ENCODE measurements around the gene EEFSEC. TPM values are rescaled to one million over a fixed set of nuclear protein-coding genes. Genes with fewer than 3 reads are reported as not detected.

Gene EEFSEC, protein sequence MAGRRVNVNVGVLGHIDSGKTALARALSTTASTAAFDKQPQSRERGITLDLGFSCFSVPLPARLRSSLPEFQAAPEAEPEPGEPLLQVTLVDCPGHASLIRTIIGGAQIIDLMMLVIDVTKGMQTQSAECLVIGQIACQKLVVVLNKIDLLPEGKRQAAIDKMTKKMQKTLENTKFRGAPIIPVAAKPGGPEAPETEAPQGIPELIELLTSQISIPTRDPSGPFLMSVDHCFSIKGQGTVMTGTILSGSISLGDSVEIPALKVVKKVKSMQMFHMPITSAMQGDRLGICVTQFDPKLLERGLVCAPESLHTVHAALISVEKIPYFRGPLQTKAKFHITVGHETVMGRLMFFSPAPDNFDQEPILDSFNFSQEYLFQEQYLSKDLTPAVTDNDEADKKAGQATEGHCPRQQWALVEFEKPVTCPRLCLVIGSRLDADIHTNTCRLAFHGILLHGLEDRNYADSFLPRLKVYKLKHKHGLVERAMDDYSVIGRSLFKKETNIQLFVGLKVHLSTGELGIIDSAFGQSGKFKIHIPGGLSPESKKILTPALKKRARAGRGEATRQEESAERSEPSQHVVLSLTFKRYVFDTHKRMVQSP
- 2.2 and 2.4 TPM in 2 replicates for total RNA-seq

DNA sequence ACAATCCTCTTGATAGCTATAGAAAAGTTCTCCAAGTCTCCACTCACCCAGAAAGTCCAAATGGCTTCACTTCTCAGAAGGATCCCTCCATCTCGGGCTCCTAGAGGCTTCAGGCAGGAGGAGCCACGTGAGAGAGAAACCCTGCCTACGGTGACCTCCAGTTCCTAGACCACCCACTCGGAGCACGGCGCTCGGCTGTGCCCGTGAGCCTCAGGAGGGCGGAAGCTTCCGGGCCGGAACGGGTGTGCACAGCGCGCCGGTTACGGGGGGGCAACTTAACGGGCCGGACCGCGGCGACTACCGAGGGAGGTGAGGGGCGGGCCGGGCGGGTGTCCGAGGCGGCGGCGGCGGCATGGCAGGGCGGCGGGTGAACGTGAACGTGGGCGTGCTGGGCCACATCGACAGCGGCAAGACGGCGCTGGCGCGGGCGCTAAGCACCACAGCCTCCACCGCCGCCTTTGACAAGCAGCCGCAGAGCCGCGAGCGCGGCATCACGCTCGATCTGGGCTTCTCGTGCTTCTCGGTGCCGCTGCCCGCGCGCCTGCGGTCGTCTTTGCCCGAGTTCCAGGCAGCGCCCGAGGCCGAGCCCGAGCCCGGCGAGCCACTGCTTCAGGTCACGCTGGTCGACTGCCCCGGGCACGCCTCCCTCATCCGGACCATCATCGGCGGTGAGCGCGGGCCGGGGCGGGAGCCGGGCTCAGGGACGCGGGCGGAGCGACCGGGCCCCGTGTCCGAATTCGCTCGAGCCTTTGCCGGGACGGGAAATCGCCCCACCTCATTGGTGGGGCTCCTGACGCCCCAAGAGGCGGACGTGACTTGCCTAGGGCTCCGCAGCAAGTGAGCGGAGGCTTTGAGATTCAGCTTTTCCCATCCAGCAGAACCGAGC, at the start of gene EEFSEC:
Gene EEFSEC, plus strand, starts transcription at position 326 of the 886 bp plus-strand sequence. Its CDS starts 27 bp downstream, at position 353.

DNA sequence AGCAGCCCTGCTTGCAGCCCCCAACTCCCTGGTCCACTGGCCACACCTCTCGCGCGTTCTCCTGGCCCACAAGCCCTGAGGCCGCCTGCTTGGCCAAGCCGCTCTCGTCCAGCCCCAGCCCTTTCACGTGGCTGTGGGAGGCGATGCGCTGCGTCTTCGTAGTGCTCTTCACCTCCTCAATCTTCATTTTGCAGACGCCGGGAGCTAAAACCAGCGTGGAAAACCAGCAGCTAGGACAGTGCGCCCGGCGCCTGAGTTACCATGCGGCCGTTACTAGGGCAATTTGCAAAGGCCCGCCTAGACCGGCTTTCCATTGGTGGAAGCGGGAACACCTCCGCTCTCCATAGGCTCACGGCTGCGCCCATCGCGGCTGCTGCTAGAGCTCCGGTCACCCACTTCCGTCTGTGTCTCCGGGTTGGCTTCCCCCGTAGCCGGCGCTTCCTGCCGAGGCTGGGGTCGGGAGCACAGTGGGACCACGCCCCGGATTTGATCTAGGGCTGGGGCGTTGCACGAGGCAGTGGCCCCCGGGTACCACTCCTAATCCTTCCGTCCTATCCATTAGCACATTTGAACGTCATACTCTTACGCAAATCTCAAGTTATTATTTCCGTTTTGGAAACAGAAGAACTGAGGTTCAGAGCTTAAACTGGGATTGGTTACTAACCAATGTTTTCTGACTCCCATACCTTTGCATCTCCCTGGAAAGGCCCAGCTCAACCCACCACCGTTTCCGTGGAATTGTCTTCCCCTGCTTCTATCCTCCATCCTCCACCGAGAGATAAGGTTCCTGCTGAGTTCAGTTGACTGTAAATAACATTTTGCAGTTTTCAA, 29.5 kb upstream of the EEFSEC start, which contains the start of gene RUVBL1:
Gene RUVBL1, minus strand, starts transcription at position 275 of the 831 bp plus-strand sequence. Its CDS starts 88 bp downstream, at position 187.

Other genes with a start within 250 kb of the EEFSEC start
- not detected in 2 replicates for gene KBTBD12, start 238.2 kb upstream of the EEFSEC start, total RNA-seq
- gene SEC61A1, start 101.0 kb upstream of the EEFSEC start, total RNA-seq = 229 and 287 TPM in 2 replicates
- 48.5 and 50.0 TPM in 2 replicates for gene RUVBL1, start 29.7 kb upstream of the EEFSEC start, total RNA-seq